T-cell (primary cell): ENCODE results near the gene ARHGAP4. TPM values are rescaled to one million over a fixed set of nuclear protein-coding genes. Genes with fewer than 3 reads are reported as not detected.

Experiments
- ATAC-seq, 4 experiments: fragments of 200-7000 bp in 3 of 4; fragments of 150-1000 bp in 1 of 4; cut with Tn5 transposase; replicated peaks in 1 of 4; 1 replicate in 3 of 4; 2 replicates in 1 of 4; pipeline ENCODE4 v1.10.0; 2021; ENCODE audit warnings: moderate library complexity in 3 of 4, mild to moderate bottlenecking in 2 of 4, moderate number of reproducible peaks in 1 of 4
- CTCF ChIA-PET, 2 donors: fragments of 300-600 bp; sonication (Branson Sonifier 250); formaldehyde crosslinking; loops; one replicate each; lab custom pipeline; 2022; ENCODE audit warnings: antibody characterized with exemption in 2 of 2; lab: Charles Lee
- POLR2A ChIA-PET, 2 donors: fragments of 300-600 bp; sonication (Branson Sonifier 250); formaldehyde crosslinking; loops; one replicate each; lab custom pipeline; 2022; ENCODE audit warnings: antibody characterized with exemption in 2 of 2; lab: Charles Lee
- DNase-seq, 35 experiments: peaks; one replicate each; pipeline versions ENCODE4 v3.0.0 to v3.0.0-alpha.2; 2013 to 2023
- H3K27ac ChIP-seq: one replicate; pipeline ENCODE4 v1.5.1; 2013; ENCODE audit warnings: low read length
- H3K27me3 ChIP-seq, 2 experiments: replicated peaks in 1 of 2; 1 replicate in 1 of 2; 2 replicates in 1 of 2; pipeline versions ENCODE4 v1.6.1 to v1.7.0; 2013; ENCODE audit warnings: low read length in 1 of 2, mixed read lengths in 1 of 2; ENCODE audit not compliant: control insufficient read depth in 2 of 2, insufficient read depth in 2 of 2; ENCODE audit errors: extremely low read depth in 1 of 2
- H3K36me3 ChIP-seq, 2 donors: 1 replicate in 1 of 2; 2 replicates in 1 of 2; pipeline versions ENCODE4 v1.6.1 to v1.7.0; 2013; ENCODE audit warnings: low read length in 1 of 2; ENCODE audit not compliant: control insufficient read depth in 2 of 2, insufficient read depth in 1 of 2; ENCODE audit errors: extremely low read depth in 1 of 2
- H3K4me1 ChIP-seq, 2 experiments: 1 replicate in 1 of 2; 2 replicates in 1 of 2; pipeline versions ENCODE4 v1.6.1 to v1.7.0; 2013; ENCODE audit warnings: low read length in 2 of 2, mixed read lengths in 1 of 2; ENCODE audit not compliant: insufficient read depth in 2 of 2, control insufficient read depth in 1 of 2; ENCODE audit errors: extremely low read depth in 1 of 2
- H3K4me3 ChIP-seq, 2 donors: 1 replicate in 1 of 2; 2 replicates in 1 of 2; pipeline versions ENCODE4 v1.5.1 to v1.7.0; 2013; ENCODE audit warnings: mild to moderate bottlenecking in 2 of 2, low read length in 1 of 2, moderate library complexity in 1 of 2; ENCODE audit not compliant: control insufficient read depth in 1 of 2; ENCODE audit errors: extremely low read depth in 1 of 2
- H3K9me3 ChIP-seq: 2 replicates; pipeline ENCODE4 v1.7.0; 2013
- H3K27ac Mint-ChIP-seq, 2 donors: one replicate each; pipeline ENCODE4 v1.8.0; 2020 to 2021; ENCODE audit warnings: mild to moderate bottlenecking in 2 of 2, mixed read lengths in 2 of 2
- H3K27me3 Mint-ChIP-seq, 2 donors: one replicate each; pipeline ENCODE4 v1.8.0; 2021 to 2022; ENCODE audit warnings: mixed read lengths in 2 of 2
- H3K36me3 Mint-ChIP-seq: one replicate; pipeline ENCODE4 v1.8.0; 2021; ENCODE audit warnings: mixed read lengths
- H3K4me1 Mint-ChIP-seq, 3 donors: one replicate each; pipeline ENCODE4 v1.8.0; 2020 to 2022; ENCODE audit warnings: mixed read lengths in 3 of 3, mild to moderate bottlenecking in 1 of 3
- H3K4me3 Mint-ChIP-seq, 3 donors: one replicate each; pipeline ENCODE4 v1.8.0; 2020 to 2022; ENCODE audit warnings: mild to moderate bottlenecking in 3 of 3, mixed read lengths in 3 of 3, moderate library complexity in 3 of 3
- H3K9me3 Mint-ChIP-seq, 3 donors: one replicate each; pipeline ENCODE4 v1.8.0; 2020 to 2022; ENCODE audit warnings: mixed read lengths in 3 of 3
- WGBS: methylation state at CpG from one replicate; pipeline ENCODE4 v1.1.5; 2013; ENCODE audit warnings: missing lambda C conversion rate; ENCODE audit not compliant: insufficient coverage; 5-methylcytosine and 5-hydroxymethylcytosine counted together
- total RNA-seq, 35 experiments: library from RNA in 6 of 35; stranded (reverse) in 6 of 35; fragments of 120-200 nt in 1 of 35; gene quantifications; one replicate each; pipeline versions ENCODE4 v1.2.1 to v1.2.4 and lab custom pipeline; 2013 to 2026

The ARHGAP4 gene
- total RNA-seq, 5 donors from 2014 or later (not counting 1 experiment from before 2014, with no cell fraction given) = 420 to 485 (median 468) TPM

- Histone ChIP-seq H3K27ac (peak within 1 kb of the TSS; percentile 99), H3K4me1 (peaks cover 6 to 50% of the 10 kb centered on the region in 2 experiments), H3K27me3 (no peaks in the 10 kb centered on the region), H3K36me3 (no peaks in the 10 kb centered on the region), H3K4me3 (peak within 1 kb of the TSS; percentile 97 to 99), H3K9me3 (no peaks in the 10 kb centered on the region)
- POLR2A ChIA-PET = interaction anchor here in 1 of 2 donors (0.7 kb wide), 2 partner anchors 250 to 582 kb away, joined by 3 read pairs; no protein-coding TSS in a partner anchor
- Mint-ChIP-seq H3K4me3 (peak within 1 kb of the TSS; percentile 88 to 100 (median 100)), H3K27ac (peak within 1 kb of the TSS; percentile 100), H3K4me1 (peaks cover 44 to 52% (median 46%) of the 10 kb centered on the region in 3 donors), H3K27me3 (no peaks in the 10 kb centered on the region), H3K9me3 (no peaks in the 10 kb centered on the region), H3K36me3 (no peaks in the 10 kb centered on the region)
- peak; percentile 49 to 56 (median 52) for ATAC-seq
- under 1% methylated on average over 78 of the region's 96 CpGs for WGBS
- DNase-seq = peak; percentile 84 to 95 (median 89)
- CTCF ChIA-PET = interaction anchor here in 1 of 2 donors (1.4 kb wide), 2 partner anchors 9 to 43 kb away, joined by 4 to 6 read pairs; no protein-coding TSS in a partner anchor
Measured at GRCh38 chrX:153971450-153972367, 45.6 kb upstream of the ARHGAP4 start, which contains the start of gene HCFC1. HCFC1 (minus strand) TSS chrX:153971818; CDS start chrX:153970840, 978 bp downstream.

- Mint-ChIP-seq H3K36me3 (no peaks in the 10 kb centered on the region), H3K9me3 (no peaks in the 10 kb centered on the region), H3K27me3 (no peaks in the 10 kb centered on the region), H3K27ac (peak overlapping the region; percentile 100), H3K4me1 (peaks cover 51 to 58% (median 53%) of the 10 kb centered on the region in 3 donors), H3K4me3 (peak overlapping the region; percentile 88 to 100 (median 100))
- peak; percentile 78 to 92 (median 84) for DNase-seq
- 0% methylated on average over 26 of the region's 34 CpGs for WGBS
- peak; percentile 41 to 58 (median 49) for ATAC-seq
- Histone ChIP-seq H3K27me3 (no peaks in the 10 kb centered on the region), H3K27ac (peak overlapping the region; percentile 99), H3K4me1 (peaks cover 6 to 56% of the 10 kb centered on the region in 2 experiments), H3K9me3 (no peaks in the 10 kb centered on the region), H3K4me3 (peak overlapping the region; percentile 97 to 99), H3K36me3 (no peaks in the 10 kb centered on the region)
- POLR2A ChIA-PET = interaction anchor here in 1 of 2 donors (0.7 kb wide), 1 partner anchor 582 kb away, joined by 3 read pairs; no protein-coding TSS in a partner anchor
- CTCF ChIA-PET = interaction anchor here in 1 of 2 donors (1.4 kb wide), 2 partner anchors 10 to 43 kb away, joined by 4 to 6 read pairs; no protein-coding TSS in a partner anchor
Measured at GRCh38 chrX:153971124-153971449, 45.0 kb upstream of the ARHGAP4 start.

GRCh38 chrX:153970357-153971123 is 44.5 kb upstream of the ARHGAP4 start:
- Histone ChIP-seq H3K27me3 (no peaks in the 10 kb centered on the region), H3K4me1 (peaks cover 6 to 62% of the 10 kb centered on the region in 2 experiments), H3K9me3 (no peaks in the 10 kb centered on the region), H3K27ac (peak overlapping the region; percentile 99), H3K36me3 (no peaks in the 10 kb centered on the region), H3K4me3 (peak overlapping the region; percentile 97 to 99)
- Mint-ChIP-seq H3K4me1 (peaks cover 53 to 58% (median 53%) of the 10 kb centered on the region in 3 donors), H3K9me3 (no peaks in the 10 kb centered on the region), H3K27ac (peak overlapping the region; percentile 100), H3K27me3 (no peaks in the 10 kb centered on the region), H3K36me3 (no peaks in the 10 kb centered on the region), H3K4me3 (peak overlapping the region; percentile 88 to 100 (median 100))
- DNase-seq (peak in 8 of 35 experiments; percentile 17 to 41 (median 28)), ATAC-seq (peak in 3 of 4 experiments; percentile 10 to 18 (median 10))
- WGBS = 0% methylated on average over 18 of the region's 49 CpGs
- POLR2A ChIA-PET = interaction anchor here in 1 of 2 donors (0.5 to 1.1 kb wide), 3 partner anchors 9 to 583 kb away, joined by 3 to 4 read pairs (median 4); no protein-coding TSS in a partner anchor
- CTCF ChIA-PET = interaction anchor here (0.5 to 1.4 kb wide), 3 partner anchors 11 to 42 kb away, joined by 3 to 6 read pairs (median 4); no protein-coding TSS in a partner anchor

- Histone ChIP-seq H3K27me3 (no peaks in the 10 kb centered on the region), H3K9me3 (no peaks in the 10 kb centered on the region), H3K27ac (peak overlapping the region; percentile 78), H3K4me3 (peak overlapping the region; percentile 97 to 99), H3K36me3 (no peaks in the 10 kb centered on the region), H3K4me1 (peaks cover 6 to 66% of the 10 kb centered on the region in 2 experiments)
- H3K36me3 Mint-ChIP-seq = no peaks in the 10 kb centered on the region
- H3K4me3 Mint-ChIP-seq = peak overlapping the region; percentile 88 to 100 (median 100)
- ChIA-PET POLR2A (interaction anchor here in 1 of 2 donors (0.5 to 1.1 kb wide), 2 partner anchors 9 to 41 kb away, joined by 4 read pairs; no protein-coding TSS in a partner anchor), CTCF (interaction anchor here (0.5 to 1.4 kb wide), 2 partner anchors 25 to 42 kb away, joined by 3 to 6 read pairs; no protein-coding TSS in a partner anchor)
- H3K4me1 Mint-ChIP-seq = peaks cover 56 to 64% (median 57%) of the 10 kb centered on the region in 3 donors
- H3K27ac Mint-ChIP-seq = peak overlapping the region; percentile 96
- ATAC-seq (no peak), DNase-seq (peak in 4 of 35 experiments; percentile 17 to 45 (median 36))
- WGBS = no CpG with 5 or more reads among the region's 26 CpGs
- no peaks in the 10 kb centered on the region for H3K27me3 Mint-ChIP-seq
- no peaks in the 10 kb centered on the region for H3K9me3 Mint-ChIP-seq
Measured at GRCh38 chrX:153969904-153970356, 43.9 kb upstream of the ARHGAP4 start.

GRCh38 chrX:153969125-153969903 is 43.2 kb upstream of the ARHGAP4 start:
- WGBS = 0% methylated on average over 4 of the region's 25 CpGs
- ChIA-PET CTCF (interaction anchor here in 1 of 2 donors (1.2 kb wide), 1 partner anchor 12 kb away, joined by 5 read pairs; no protein-coding TSS in a partner anchor), POLR2A (interaction anchor here in 1 of 2 donors (0.7 to 1.1 kb wide), 2 partner anchors 8 to 521 kb away, joined by 3 to 4 read pairs; partner anchors contain the start of gene SLC10A3)
- Histone ChIP-seq H3K4me3 (peak overlapping the region; percentile 55 to 99), H3K9me3 (no peaks in the 10 kb centered on the region), H3K36me3 (peaks cover 0 to under 1% of the 10 kb centered on the region in 2 donors), H3K4me1 (peaks cover 6 to 65% of the 10 kb centered on the region in 2 experiments), H3K27ac (peak overlapping the region; percentile 78), H3K27me3 (no peaks in the 10 kb centered on the region)
- ATAC-seq (no peak), DNase-seq (no peak)
- H3K36me3 Mint-ChIP-seq = no peaks in the 10 kb centered on the region
- peak overlapping the region; percentile 88 to 100 (median 100) for H3K4me3 Mint-ChIP-seq
- H3K9me3 Mint-ChIP-seq = no peaks in the 10 kb centered on the region
- H3K27me3 Mint-ChIP-seq = no peaks in the 10 kb centered on the region
- peaks cover 50 to 59% (median 56%) of the 10 kb centered on the region in 3 donors for H3K4me1 Mint-ChIP-seq
- peak overlapping the region; percentile 96 for H3K27ac Mint-ChIP-seq
